ENCODE measurements around the gene CYP26B1. TPM values are rescaled to one million over a fixed set of nuclear protein-coding genes. Genes with fewer than 3 reads are reported as not detected.

CYP26B1 gene
- total and polyA plus RNA-seq, 5 donors from 2014 or later = not detected

GRCh38 chr2:72153924-72154323, 6.3 kb upstream of the CYP26B1 start:
- Histone ChIP-seq H3K36me3 (ENCODE audit: control insufficient read depth, insufficient read depth, low read length) (no peaks in the 10 kb centered on the region), H3K27ac (ENCODE audit: insufficient read depth, low read length, poor library complexity, severe bottlenecking) (no peak overlapping the region), H3K4me1 (ENCODE audit: control insufficient read depth, insufficient read depth, low read length, poor library complexity, severe bottlenecking) (peaks cover 14% of the 10 kb centered on the region), H3K4me3 (ENCODE audit: low read depth, low read length) (no peak overlapping the region), H3K27me3 (ENCODE audit: control insufficient read depth, insufficient read depth, low read length) (peaks cover 15% of the 10 kb centered on the region), H3K9me3 (ENCODE audit: control insufficient read depth in 2 of 2, low read length in 2 of 2) (no peaks in the 10 kb centered on the region)
- ATAC-seq (ENCODE audit: low read depth in 2 of 2) (no peak), DNase-seq (no peak)
- H3K4me1 Mint-ChIP-seq = peaks cover 0 to 18% (median 11%) of the 10 kb centered on the region in 4 donors
- H3K4me3 Mint-ChIP-seq = no peak overlapping the region
- no peaks in the 10 kb centered on the region for H3K9me3 Mint-ChIP-seq
- H3K27me3 Mint-ChIP-seq = peaks cover 33% of the 10 kb centered on the region
- no peaks in the 10 kb centered on the region for H3K36me3 Mint-ChIP-seq
- no peak overlapping the region for H3K27ac Mint-ChIP-seq

DNA sequence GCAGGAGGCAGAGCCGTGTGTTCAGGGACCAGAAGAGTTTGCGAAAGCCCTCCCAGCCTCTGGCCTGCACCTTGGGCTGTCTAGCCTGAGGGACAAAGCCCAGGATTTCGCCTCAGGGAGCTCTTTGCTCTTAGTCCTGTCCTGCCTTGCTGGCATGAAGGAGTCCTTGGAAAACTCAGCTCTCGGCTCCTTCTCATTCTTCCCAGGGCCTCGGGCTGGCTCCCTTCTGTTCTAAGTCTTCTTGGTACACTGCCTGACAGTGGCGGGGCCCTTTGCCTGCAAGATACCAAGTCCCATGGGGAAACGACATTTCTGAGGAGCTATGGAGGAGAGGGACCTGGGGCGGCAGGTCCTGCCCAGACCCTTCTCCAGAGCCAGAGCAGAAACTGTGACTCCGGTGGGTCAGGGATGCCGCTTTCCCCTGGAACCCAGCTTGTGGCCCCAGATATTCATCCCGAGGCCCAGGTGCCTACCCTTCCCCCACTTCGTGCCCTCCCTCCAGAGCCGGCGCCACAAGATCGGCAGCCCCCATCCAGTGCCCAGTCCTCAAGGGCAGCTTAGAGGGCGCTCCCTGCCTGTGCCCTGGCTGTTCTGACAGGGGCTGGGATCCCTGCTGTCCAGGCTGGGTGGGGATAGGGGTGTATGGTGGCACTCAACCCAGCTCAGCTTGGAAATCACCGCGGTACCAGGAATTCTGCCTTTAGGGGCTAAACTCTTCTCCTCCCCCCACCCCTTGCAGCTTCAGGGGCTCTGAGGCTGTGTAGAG, 5.5 kb upstream of the CYP26B1 start:
- DNase-seq (no peak), ATAC-seq (ENCODE audit: low read depth in 2 of 2) (no peak)
- H3K27me3 ChIP-seq (ENCODE audit: control insufficient read depth, insufficient read depth, low read length) = peaks cover 16% of the 10 kb centered on the region
- no peak overlapping the region for H3K4me3 ChIP-seq (ENCODE audit: low read depth, low read length)
- Mint-ChIP-seq H3K9me3 (no peaks in the 10 kb centered on the region), H3K4me1 (peaks cover 0 to 21% (median 13%) of the 10 kb centered on the region in 4 donors), H3K36me3 (no peaks in the 10 kb centered on the region), H3K27me3 (peaks cover 39% of the 10 kb centered on the region), H3K27ac (no peak overlapping the region), H3K4me3 (no peak overlapping the region)
- H3K9me3 ChIP-seq (ENCODE audit: control insufficient read depth in 2 of 2, low read length in 2 of 2) = no peaks in the 10 kb centered on the region
- no peaks in the 10 kb centered on the region for H3K36me3 ChIP-seq (ENCODE audit: control insufficient read depth, insufficient read depth, low read length)
- H3K4me1 ChIP-seq (ENCODE audit: control insufficient read depth, insufficient read depth, low read length, poor library complexity, severe bottlenecking) = peaks cover 14% of the 10 kb centered on the region
- no peak overlapping the region for H3K27ac ChIP-seq (ENCODE audit: insufficient read depth, low read length, poor library complexity, severe bottlenecking)

GRCh38 chr2:72150861-72151356, 3.2 kb upstream of the CYP26B1 start:
- peaks cover 27% of the 10 kb centered on the region for H3K27me3 ChIP-seq (ENCODE audit: control insufficient read depth, insufficient read depth, low read length)

GRCh38 chr2:72150157-72150860, 2.6 kb upstream of the CYP26B1 start:
- ATAC-seq (ENCODE audit: low read depth in 2 of 2) (peak in 1 of 2 donors; percentile 49), DNase-seq (peak; percentile 10 to 49 (median 45))
- Mint-ChIP-seq H3K27ac (no peak overlapping the region), H3K9me3 (peaks cover 0 to 4% (median 0%) of the 10 kb centered on the region in 7 donors), H3K36me3 (no peaks in the 10 kb centered on the region), H3K27me3 (peaks cover 58% of the 10 kb centered on the region), H3K4me3 (peak overlapping the region; percentile 31 to 90 (median 80)), H3K4me1 (peaks cover 0 to 40% (median 20%) of the 10 kb centered on the region in 4 donors)
- Histone ChIP-seq H3K4me3 (ENCODE audit: low read depth, low read length) (peak overlapping the region; percentile 19), H3K4me1 (ENCODE audit: control insufficient read depth, insufficient read depth, low read length, poor library complexity, severe bottlenecking) (peaks cover 32% of the 10 kb centered on the region), H3K27me3 (ENCODE audit: control insufficient read depth, insufficient read depth, low read length) (peaks cover 27% of the 10 kb centered on the region), H3K36me3 (ENCODE audit: control insufficient read depth, insufficient read depth, low read length) (no peaks in the 10 kb centered on the region), H3K9me3 (ENCODE audit: control insufficient read depth in 2 of 2, low read length in 2 of 2) (no peaks in the 10 kb centered on the region), H3K27ac (ENCODE audit: insufficient read depth, low read length, poor library complexity, severe bottlenecking) (no peak overlapping the region)

More at GRCh38 chr2:72150861-72151356, 3.2 kb upstream of the CYP26B1 start:
- peaks cover 0 to 4% (median 0%) of the 10 kb centered on the region in 7 donors for H3K9me3 Mint-ChIP-seq
- peaks cover 0 to 34% (median 17%) of the 10 kb centered on the region in 4 donors for H3K4me1 Mint-ChIP-seq
- no peak overlapping the region for H3K27ac Mint-ChIP-seq
- H3K9me3 ChIP-seq (ENCODE audit: control insufficient read depth in 2 of 2, low read length in 2 of 2) = no peaks in the 10 kb centered on the region
- no peaks in the 10 kb centered on the region for H3K36me3 ChIP-seq (ENCODE audit: control insufficient read depth, insufficient read depth, low read length)
- H3K4me3 Mint-ChIP-seq = no peak overlapping the region
- ATAC-seq (ENCODE audit: low read depth in 2 of 2) (no peak), DNase-seq (no peak)
- no peaks in the 10 kb centered on the region for H3K36me3 Mint-ChIP-seq
- H3K27me3 Mint-ChIP-seq = peaks cover 52% of the 10 kb centered on the region
- no peak overlapping the region for H3K27ac ChIP-seq (ENCODE audit: insufficient read depth, low read length, poor library complexity, severe bottlenecking)
- H3K4me3 ChIP-seq (ENCODE audit: low read depth, low read length) = no peak overlapping the region
- peaks cover 29% of the 10 kb centered on the region for H3K4me1 ChIP-seq (ENCODE audit: control insufficient read depth, insufficient read depth, low read length, poor library complexity, severe bottlenecking)

- Histone ChIP-seq H3K27ac (ENCODE audit: insufficient read depth, low read length, poor library complexity, severe bottlenecking) (no peak overlapping the region), H3K4me3 (ENCODE audit: low read depth, low read length) (peak overlapping the region; percentile 19), H3K27me3 (ENCODE audit: control insufficient read depth, insufficient read depth, low read length) (peaks cover 27% of the 10 kb centered on the region), H3K36me3 (ENCODE audit: control insufficient read depth, insufficient read depth, low read length) (no peaks in the 10 kb centered on the region), H3K4me1 (ENCODE audit: control insufficient read depth, insufficient read depth, low read length, poor library complexity, severe bottlenecking) (peaks cover 38% of the 10 kb centered on the region), H3K9me3 (ENCODE audit: control insufficient read depth in 2 of 2, low read length in 2 of 2) (no peaks in the 10 kb centered on the region)
- ATAC-seq (ENCODE audit: low read depth in 2 of 2) = peak in 1 of 2 donors; percentile 29
- Mint-ChIP-seq H3K27ac (no peak overlapping the region), H3K9me3 (peaks cover 0 to 4% (median 0%) of the 10 kb centered on the region in 7 donors), H3K27me3 (peaks cover 59% of the 10 kb centered on the region), H3K4me3 (peak overlapping the region; percentile 47 to 90 (median 80)), H3K36me3 (no peaks in the 10 kb centered on the region), H3K4me1 (peaks cover 0 to 41% (median 20%) of the 10 kb centered on the region in 4 donors)
- no peak for DNase-seq
These were observed 2.0 kb upstream of the CYP26B1 start for GRCh38 chr2:72149556-72150156.

DNA sequence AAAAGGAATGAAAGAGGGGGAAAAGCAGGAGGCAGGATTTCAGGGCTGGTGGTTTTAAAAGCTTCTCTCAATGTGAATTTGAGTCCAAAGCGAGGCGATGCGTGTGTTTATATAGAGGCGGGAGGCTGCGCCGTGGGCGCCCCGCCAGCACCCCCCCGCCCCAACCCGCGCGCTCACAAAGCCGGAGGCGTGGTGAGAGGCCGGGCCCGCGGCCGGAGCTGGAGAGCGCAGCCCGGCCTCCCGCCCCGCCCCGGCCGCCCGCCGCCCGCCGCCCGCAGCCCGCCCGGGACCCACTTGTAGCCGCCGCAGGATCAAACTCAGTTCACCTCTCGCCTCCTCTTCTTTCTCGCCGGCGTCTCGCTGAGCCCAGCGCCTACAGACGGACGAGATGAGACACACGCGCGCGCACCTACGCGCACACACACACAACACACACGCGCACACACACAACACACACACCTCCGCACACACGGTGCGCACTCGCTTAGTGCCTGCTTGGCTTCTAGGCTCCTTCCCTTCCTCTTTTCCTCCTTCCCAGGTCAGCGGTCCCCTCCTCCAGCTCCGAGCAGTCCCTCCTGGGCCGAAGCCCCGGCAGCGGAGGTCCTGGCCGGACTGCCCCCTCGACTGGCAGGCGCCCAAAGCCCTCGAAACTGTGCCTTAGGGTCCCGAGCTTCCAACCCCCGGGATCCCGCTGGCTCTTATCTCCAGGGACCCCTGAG, 1.3 kb upstream of the CYP26B1 start:
- no peak overlapping the region for H3K27ac Mint-ChIP-seq
- Histone ChIP-seq H3K4me1 (ENCODE audit: control insufficient read depth, insufficient read depth, low read length, poor library complexity, severe bottlenecking) (peaks cover 40% of the 10 kb centered on the region), H3K4me3 (ENCODE audit: low read depth, low read length) (no peak overlapping the region)

More for the DNA sequence above, 1.3 kb upstream of the CYP26B1 start:
- Histone ChIP-seq H3K27ac (ENCODE audit: insufficient read depth, low read length, poor library complexity, severe bottlenecking) (no peak overlapping the region), H3K36me3 (ENCODE audit: control insufficient read depth, insufficient read depth, low read length) (no peaks in the 10 kb centered on the region), H3K9me3 (ENCODE audit: control insufficient read depth in 2 of 2, low read length in 2 of 2) (no peaks in the 10 kb centered on the region), H3K27me3 (ENCODE audit: control insufficient read depth, insufficient read depth, low read length) (peaks cover 27% of the 10 kb centered on the region)
- Mint-ChIP-seq H3K9me3 (peaks cover 0 to 4% (median 0%) of the 10 kb centered on the region in 7 donors), H3K4me3 (peak overlapping the region; percentile 47 to 88 (median 86)), H3K27me3 (peaks cover 59% of the 10 kb centered on the region), H3K36me3 (no peaks in the 10 kb centered on the region), H3K4me1 (peaks cover 0 to 44% (median 20%) of the 10 kb centered on the region in 4 donors)
- DNase-seq (peak in 1 of 3 donors; percentile 28), ATAC-seq (ENCODE audit: low read depth in 2 of 2) (no peak)

Measured in CD4-positive, CD25-positive, alpha-beta regulatory T cell (primary cell).